Nephron (organoid): ENCODE data around the gene ATXN1.

Source experiments
- H3K27ac Mint-ChIP-seq, 3 experiments: 2 replicates each; pipeline ENCODE4 v1.8.0; 2020; ENCODE audit warnings: mixed read lengths in 3 of 3, mild to moderate bottlenecking in 2 of 3, moderate library complexity in 1 of 3
- H3K27me3 Mint-ChIP-seq: 2 replicates; pipeline ENCODE4 v1.8.0; 2021; ENCODE audit warnings: low read depth, mild to moderate bottlenecking, moderate library complexity, mixed read lengths
- H3K36me3 Mint-ChIP-seq: 2 replicates; pipeline ENCODE4 v1.8.0; 2020; ENCODE audit warnings: low read depth, mixed read lengths
- H3K4me1 Mint-ChIP-seq: 2 replicates; pipeline ENCODE4 v1.8.0; 2020; ENCODE audit warnings: mixed read lengths
- H3K4me3 Mint-ChIP-seq, 3 experiments: 2 replicates each; pipeline ENCODE4 v1.8.0; 2020; ENCODE audit warnings: mild to moderate bottlenecking in 3 of 3, mixed read lengths in 3 of 3, moderate library complexity in 2 of 3
- H3K9me3 Mint-ChIP-seq: 2 replicates; pipeline ENCODE4 v1.8.0; 2020; ENCODE audit warnings: mixed read lengths
- CTCF ChIP-seq, 3 experiments: fragments of 200-600 bp; sonication (generic); IDR thresholded peaks; one replicate each; pipeline ENCODE4 v1.5.0; 2021; ENCODE audit warnings: antibody characterized with exemption in 3 of 3; ENCODE audit not compliant: unreplicated experiment in 3 of 3

The ATXN1 gene

GRCh38 chr6:16547587-16547986 is 213.7 kb downstream of the ATXN1 start:
- Mint-ChIP-seq H3K27ac (no peak overlapping the region), H3K27me3 (no peaks in the 10 kb centered on the region), H3K9me3 (no peaks in the 10 kb centered on the region), H3K4me3 (no peak overlapping the region), H3K36me3 (no peaks in the 10 kb centered on the region), H3K4me1 (peaks cover 21% of the 10 kb centered on the region)
- no peak for TF ChIP-seq CTCF (IDR thresholded peaks at IDR 0.05; ENCODE audit: unreplicated experiment in 3 of 3)

GRCh38 chr6:16546861-16547260 is 214.4 kb downstream of the ATXN1 start:
- H3K9me3 Mint-ChIP-seq = no peaks in the 10 kb centered on the region
- H3K27ac Mint-ChIP-seq = no peak overlapping the region
- no peaks in the 10 kb centered on the region for H3K36me3 Mint-ChIP-seq
- no peak overlapping the region for H3K4me3 Mint-ChIP-seq
- no peak for TF ChIP-seq CTCF (IDR thresholded peaks at IDR 0.05; ENCODE audit: unreplicated experiment in 3 of 3)
- peaks cover 4% of the 10 kb centered on the region for H3K27me3 Mint-ChIP-seq
- peaks cover 28% of the 10 kb centered on the region for H3K4me1 Mint-ChIP-seq

GRCh38 chr6:16545382-16545781 is 215.9 kb downstream of the ATXN1 start:
- Mint-ChIP-seq H3K27me3 (peaks cover 4% of the 10 kb centered on the region), H3K27ac (peak overlapping the region in 1 of 3 experiments; percentile 82), H3K4me3 (no peak overlapping the region), H3K4me1 (peaks cover 28% of the 10 kb centered on the region), H3K9me3 (no peaks in the 10 kb centered on the region), H3K36me3 (no peaks in the 10 kb centered on the region)
- no peak for TF ChIP-seq CTCF (IDR thresholded peaks at IDR 0.05; ENCODE audit: unreplicated experiment in 3 of 3)

GRCh38 chr6:16544521-16544920 is 216.7 kb downstream of the ATXN1 start:
- H3K4me3 Mint-ChIP-seq = no peak overlapping the region
- TF ChIP-seq CTCF (IDR thresholded peaks at IDR 0.05; ENCODE audit: unreplicated experiment in 3 of 3) = no peak

GRCh38 chr6:16544006-16544405 is 217.3 kb downstream of the ATXN1 start:
- peaks cover 4% of the 10 kb centered on the region for H3K27me3 Mint-ChIP-seq
- H3K27ac Mint-ChIP-seq = peak overlapping the region in 2 of 3 experiments; percentile 28 to 82
- H3K36me3 Mint-ChIP-seq = no peaks in the 10 kb centered on the region
- H3K4me1 Mint-ChIP-seq = peaks cover 28% of the 10 kb centered on the region
- H3K4me3 Mint-ChIP-seq = no peak overlapping the region
- H3K9me3 Mint-ChIP-seq = no peaks in the 10 kb centered on the region
- no peak for TF ChIP-seq CTCF (IDR thresholded peaks at IDR 0.05; ENCODE audit: unreplicated experiment in 3 of 3)

More at GRCh38 chr6:16544521-16544920, 216.7 kb downstream of the ATXN1 start:
- H3K4me1 Mint-ChIP-seq = peaks cover 28% of the 10 kb centered on the region
- H3K27ac Mint-ChIP-seq = peak overlapping the region; percentile 28 to 82 (median 48)
- no peaks in the 10 kb centered on the region for H3K36me3 Mint-ChIP-seq
- H3K9me3 Mint-ChIP-seq = no peaks in the 10 kb centered on the region
- H3K27me3 Mint-ChIP-seq = peaks cover 4% of the 10 kb centered on the region

GRCh38 chr6:16543521-16543920 is 217.7 kb downstream of the ATXN1 start:
- H3K4me3 Mint-ChIP-seq = no peak overlapping the region

More at GRCh38 chr6:16543521-16543920, 217.7 kb downstream of the ATXN1 start:
- H3K27me3 Mint-ChIP-seq = peaks cover 4% of the 10 kb centered on the region
- peaks cover 28% of the 10 kb centered on the region for H3K4me1 Mint-ChIP-seq
- no peak for TF ChIP-seq CTCF (IDR thresholded peaks at IDR 0.05; ENCODE audit: unreplicated experiment in 3 of 3)
- no peaks in the 10 kb centered on the region for H3K36me3 Mint-ChIP-seq
- no peaks in the 10 kb centered on the region for H3K9me3 Mint-ChIP-seq
- peak overlapping the region in 2 of 3 experiments; percentile 28 to 82 for H3K27ac Mint-ChIP-seq
